ENCODE measurements around the gene GAS2L2. TPM values are rescaled to one million over a fixed set of nuclear protein-coding genes. Genes with fewer than 3 reads are reported as not detected.

GAS2L2 gene
- total RNA-seq, 4 donors from 2014 or later = 0.84 to 1.4 (median 1.1) TPM

DNA sequence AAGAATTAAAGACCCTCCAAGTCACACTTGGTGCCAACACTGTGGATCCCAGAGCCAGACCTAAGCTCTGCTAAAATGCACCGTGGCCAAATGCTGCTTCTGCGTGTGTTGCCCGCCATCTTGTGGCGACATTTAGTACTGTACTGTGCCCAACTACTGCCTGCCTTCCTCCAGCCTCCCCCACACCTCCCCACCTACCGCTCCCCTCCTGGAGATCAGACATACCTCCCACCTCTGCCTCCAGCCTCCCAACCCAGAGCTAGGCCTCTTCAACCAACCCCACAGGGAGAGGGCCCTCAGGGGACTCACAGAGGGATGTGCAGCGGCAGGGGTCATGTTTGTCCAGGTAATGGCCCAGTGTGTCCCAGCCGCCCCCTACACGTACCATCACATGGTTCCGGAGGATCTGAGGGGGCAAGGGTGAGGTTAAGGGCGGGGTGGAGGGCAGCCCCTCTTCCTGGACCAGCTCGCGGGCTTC lies 5.5 kb downstream of the GAS2L2 start:
- H3K4me3 ChIP-seq = no peak overlapping the region
- H3K36me3 ChIP-seq = no peaks in the 10 kb centered on the region
- H3K9me3 ChIP-seq = no peaks in the 10 kb centered on the region
- H3K4me1 ChIP-seq = peaks cover 0 to 27% (median 0%) of the 10 kb centered on the region in 4 donors
- peak; percentile 73 to 94 for DNase-seq (ENCODE audit: low spot score in 2 of 2)
- no peak overlapping the region for H3K27ac ChIP-seq
- TF ChIP-seq POLR2A (IDR thresholded peaks at IDR 0.05) = no peak
- TF ChIP-seq, protein P1, sequence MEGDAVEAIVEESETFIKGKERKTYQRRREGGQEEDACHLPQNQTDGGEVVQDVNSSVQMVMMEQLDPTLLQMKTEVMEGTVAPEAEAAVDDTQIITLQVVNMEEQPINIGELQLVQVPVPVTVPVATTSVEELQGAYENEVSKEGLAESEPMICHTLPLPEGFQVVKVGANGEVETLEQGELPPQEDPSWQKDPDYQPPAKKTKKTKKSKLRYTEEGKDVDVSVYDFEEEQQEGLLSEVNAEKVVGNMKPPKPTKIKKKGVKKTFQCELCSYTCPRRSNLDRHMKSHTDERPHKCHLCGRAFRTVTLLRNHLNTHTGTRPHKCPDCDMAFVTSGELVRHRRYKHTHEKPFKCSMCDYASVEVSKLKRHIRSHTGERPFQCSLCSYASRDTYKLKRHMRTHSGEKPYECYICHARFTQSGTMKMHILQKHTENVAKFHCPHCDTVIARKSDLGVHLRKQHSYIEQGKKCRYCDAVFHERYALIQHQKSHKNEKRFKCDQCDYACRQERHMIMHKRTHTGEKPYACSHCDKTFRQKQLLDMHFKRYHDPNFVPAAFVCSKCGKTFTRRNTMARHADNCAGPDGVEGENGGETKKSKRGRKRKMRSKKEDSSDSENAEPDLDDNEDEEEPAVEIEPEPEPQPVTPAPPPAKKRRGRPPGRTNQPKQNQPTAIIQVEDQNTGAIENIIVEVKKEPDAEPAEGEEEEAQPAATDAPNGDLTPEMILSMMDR (IDR thresholded peaks at IDR 0.05) = peak; percentile 79 to 92 (median 87)
- H3K27me3 ChIP-seq = peaks cover 0 to 81% of the 10 kb centered on the region in 2 donors
- WGBS, 2 donors = 34 to 36% methylated on average over 12 of the region's 12 CpGs

DNA sequence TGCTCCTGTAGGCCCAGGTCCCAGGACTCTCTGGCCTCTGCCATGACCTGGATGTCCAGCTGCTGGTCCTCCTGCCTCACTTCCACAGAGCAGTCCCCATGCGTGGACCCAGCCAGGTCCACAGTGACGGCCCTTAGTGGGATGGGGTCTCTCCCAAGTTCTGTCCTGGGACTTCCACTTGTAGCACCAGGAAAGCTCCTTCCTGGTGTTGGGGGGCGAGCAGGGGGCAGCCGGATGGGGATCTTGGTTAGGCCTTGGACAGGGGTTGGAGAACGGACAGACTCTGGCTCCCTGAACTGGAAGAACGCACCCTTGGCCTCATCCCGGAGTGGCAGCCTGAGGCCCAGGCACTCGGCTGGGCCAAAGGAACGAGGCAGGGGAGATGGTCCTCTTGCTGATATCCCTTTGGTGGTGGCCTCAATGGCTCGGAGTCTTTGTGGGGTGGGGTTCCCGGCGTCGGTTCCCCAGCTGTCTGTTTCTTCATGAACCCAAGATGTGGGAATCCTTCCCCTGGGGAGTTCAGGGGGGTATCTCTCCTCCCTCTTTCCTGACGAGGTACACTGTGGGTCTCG lies 7.2 kb downstream of the GAS2L2 start:
- no peaks in the 10 kb centered on the region for H3K36me3 ChIP-seq
- no peak for DNase-seq (ENCODE audit: low spot score in 2 of 2)
- TF ChIP-seq, protein P1 (IDR thresholded peaks at IDR 0.05) = no peak
- TF ChIP-seq EP300 (IDR thresholded peaks at IDR 0.05) (no peak), POLR2A (IDR thresholded peaks at IDR 0.05) (no peak)
- H3K27me3 ChIP-seq = peaks cover 0 to 85% of the 10 kb centered on the region in 2 donors
- H3K4me3 ChIP-seq = no peak overlapping the region
- H3K4me1 ChIP-seq = peaks cover 0 to 29% (median 3%) of the 10 kb centered on the region in 4 donors
- H3K9me3 ChIP-seq = no peaks in the 10 kb centered on the region
- H3K27ac ChIP-seq = no peak overlapping the region
- 78 to 85% methylated on average over 12 to 15 of the region's 15 CpGs for WGBS, 2 donors

DNA sequence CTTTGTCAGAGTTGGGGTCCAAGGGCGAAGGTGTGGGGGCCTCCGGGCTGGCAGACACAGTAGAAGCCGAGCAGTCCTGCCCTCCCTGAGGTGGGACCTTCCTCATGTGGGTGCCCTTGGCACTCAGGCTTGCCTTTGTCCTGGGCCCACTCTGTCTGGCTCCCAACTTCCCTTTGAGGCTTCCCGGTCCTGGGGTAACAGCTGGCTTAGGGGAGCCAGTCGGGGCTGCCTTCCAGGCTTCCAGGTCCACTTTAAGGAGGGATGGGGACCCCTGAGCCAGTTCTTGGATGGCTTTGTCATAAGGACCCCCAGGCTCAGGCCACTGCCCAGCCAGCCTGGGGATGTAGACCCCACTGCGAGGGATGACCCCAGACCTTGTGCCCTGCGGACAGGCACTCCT lies 7.8 kb downstream of the GAS2L2 start:
- Histone ChIP-seq H3K4me3 (no peak overlapping the region), H3K36me3 (no peaks in the 10 kb centered on the region), H3K27ac (no peak overlapping the region), H3K9me3 (no peaks in the 10 kb centered on the region), H3K27me3 (peaks cover 0 to 85% of the 10 kb centered on the region in 2 donors), H3K4me1 (peaks cover 0 to 29% (median 3%) of the 10 kb centered on the region in 4 donors)
- no peak for DNase-seq (ENCODE audit: low spot score in 2 of 2)
- TF ChIP-seq POLR2A (IDR thresholded peaks at IDR 0.05) (no peak), EP300 (IDR thresholded peaks at IDR 0.05) (no peak)
- TF ChIP-seq, protein P1 (IDR thresholded peaks at IDR 0.05) = no peak
- 82 to 85% methylated on average over 4 to 7 of the region's 7 CpGs for WGBS, 2 donors

DNA sequence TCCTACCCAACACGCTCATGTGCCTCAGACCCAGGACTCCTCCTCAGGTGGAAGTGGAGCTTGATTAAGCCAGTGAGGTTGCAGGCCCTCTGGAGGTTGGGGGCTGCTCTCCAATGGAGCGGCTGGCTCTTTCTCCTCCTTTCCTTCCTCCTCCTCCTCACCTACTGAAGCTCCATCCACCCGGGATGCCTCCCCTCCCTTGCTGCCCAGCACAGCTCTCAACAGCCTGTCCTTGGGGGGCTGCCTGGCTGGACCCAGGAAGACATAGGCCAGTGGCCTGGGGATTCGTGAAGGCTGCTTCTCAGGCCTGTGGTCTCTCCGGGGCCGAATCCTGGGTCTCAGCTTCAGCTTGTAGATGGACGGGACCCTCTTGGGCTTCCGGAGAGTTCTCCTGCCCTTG lies 8.2 kb downstream of the GAS2L2 start:
- no peak overlapping the region for H3K27ac ChIP-seq
- no peaks in the 10 kb centered on the region for H3K36me3 ChIP-seq
- peaks cover 0 to 25% (median 3%) of the 10 kb centered on the region in 4 donors for H3K4me1 ChIP-seq
- DNase-seq (ENCODE audit: low spot score in 2 of 2) = no peak
- H3K27me3 ChIP-seq = peaks cover 0 to 84% of the 10 kb centered on the region in 2 donors
- H3K4me3 ChIP-seq = no peak overlapping the region
- H3K9me3 ChIP-seq = no peaks in the 10 kb centered on the region
- 75 to 81% methylated on average over 8 of the region's 8 CpGs for WGBS, 2 donors
- TF ChIP-seq POLR2A (IDR thresholded peaks at IDR 0.05) = no peak
- no peak for TF ChIP-seq EP300 (IDR thresholded peaks at IDR 0.05)
- TF ChIP-seq, protein P1 (IDR thresholded peaks at IDR 0.05) = no peak

DNA sequence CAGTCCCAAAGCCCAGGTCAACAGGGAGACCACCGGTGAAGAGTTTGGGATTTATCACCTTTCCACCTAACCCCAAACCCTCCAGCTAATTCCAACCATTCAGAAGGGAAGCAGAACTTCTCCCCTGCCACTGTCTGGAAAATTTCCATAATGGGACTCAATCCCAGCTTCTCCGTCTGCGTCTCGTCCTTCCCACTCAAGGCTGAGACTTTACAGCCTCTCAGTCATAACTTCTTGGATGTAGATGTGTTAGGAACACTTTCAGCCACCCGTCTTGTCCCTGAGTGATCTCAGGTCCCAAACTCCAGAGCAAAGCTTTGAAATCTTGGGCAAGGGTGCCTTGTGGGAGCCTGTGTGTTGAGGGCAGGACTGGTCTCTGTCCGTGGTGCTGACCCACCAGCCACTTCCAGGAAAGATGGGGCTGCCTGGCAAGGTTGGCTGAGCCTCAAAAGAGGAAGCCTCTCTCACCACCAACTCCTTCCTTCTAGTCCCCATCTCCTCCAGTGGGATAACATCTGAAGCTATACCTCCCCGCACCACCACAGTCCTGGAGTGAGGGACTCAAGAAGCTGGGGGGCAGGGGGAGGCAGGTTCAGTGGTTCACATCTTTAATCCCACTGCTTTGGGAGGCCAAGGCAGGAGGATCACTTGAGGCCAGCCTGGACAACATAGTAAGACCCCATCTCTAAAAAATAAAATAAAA lies 9.3 kb downstream of the GAS2L2 start:
- no peak for DNase-seq (ENCODE audit: low spot score in 2 of 2)
- Histone ChIP-seq H3K4me3 (no peak overlapping the region), H3K36me3 (no peaks in the 10 kb centered on the region), H3K27ac (no peak overlapping the region), H3K9me3 (no peaks in the 10 kb centered on the region), H3K4me1 (peaks cover 0 to 22% (median 3%) of the 10 kb centered on the region in 4 donors), H3K27me3 (peaks cover 0 to 74% of the 10 kb centered on the region in 2 donors)
- 34 to 35% methylated on average over 7 of the region's 7 CpGs for WGBS, 2 donors
- TF ChIP-seq, protein P1 (IDR thresholded peaks at IDR 0.05) = no peak
- no peak for TF ChIP-seq EP300 (IDR thresholded peaks at IDR 0.05)
- no peak for TF ChIP-seq POLR2A (IDR thresholded peaks at IDR 0.05)

All from tibial nerve (tissue), 4 donors.